ENCODE measurements around the gene OR2V2. TPM values are rescaled to one million over a fixed set of nuclear protein-coding genes. Genes with fewer than 3 reads are reported as not detected.

OR2V2 gene
- total RNA-seq, 1 experiment from 2014 or later = not detected

- H3K4me2 ChIP-seq (ENCODE audit: insufficient read depth, insufficient read length, low read length) = peak overlapping the region; percentile 65
- H3K36me3 Mint-ChIP-seq (ENCODE audit: insufficient read depth in 1 of 3, low read depth in 3 of 3) = no peaks in the 10 kb centered on the region; a peak in 1 of 7 replicates
- H3K79me2 ChIP-seq (ENCODE audit: insufficient read depth, low read length) = no peaks in the 10 kb centered on the region
- H3K9me3 Mint-ChIP-seq = peaks cover 2 to 5% of the 10 kb centered on the region in 2 experiments; a peak in 2 of 5 replicates
- no peak overlapping the region for H2BK20ac ChIP-seq (ENCODE audit: low read depth, low read length, poor library complexity, severe bottlenecking)
- no peak overlapping the region for H3K4ac ChIP-seq (ENCODE audit: low read depth, low read length)
- peak overlapping the region; percentile 82 for H2AFZ ChIP-seq (ENCODE audit: low read length)
- H3K27me3 ChIP-seq (ENCODE audit: insufficient read depth, low read length) = peaks cover 10% of the 10 kb centered on the region
- TF ChIP-seq CTCF (conservative IDR thresholded peaks at IDR 0.05) = 0 out of 3 replicates have a peak, but pooled peaks have one; percentile 10
- no peak overlapping the region for H2BK5ac ChIP-seq (ENCODE audit: insufficient read length, low read length)
- H3K23ac ChIP-seq (ENCODE audit: insufficient read length, low read depth, low read length) = no peak overlapping the region
- H2AK5ac ChIP-seq (ENCODE audit: insufficient read length, low read length) = no peak overlapping the region
- peak overlapping the region; percentile 76 to 93 for H3K4me3 Mint-ChIP-seq
- DNase-seq = peak; percentile 93
- H3K18ac ChIP-seq (ENCODE audit: insufficient read length, low read depth, low read length) = no peak overlapping the region
- no peak overlapping the region for H2BK15ac ChIP-seq (ENCODE audit: low read depth, low read length)
- H3K27me3 Mint-ChIP-seq (ENCODE audit: low read depth) = peaks cover 58% of the 10 kb centered on the region
- no peak overlapping the region for H3K56ac ChIP-seq (ENCODE audit: insufficient read length, low read depth, low read length)
- H3K27ac ChIP-seq (ENCODE audit: insufficient read length, low read depth, low read length) = no peak overlapping the region
- no peak overlapping the region for H4K91ac ChIP-seq (ENCODE audit: insufficient read length, low read depth, low read length)
- H3K4me1 ChIP-seq (ENCODE audit: insufficient read depth, low read length) = no peaks in the 10 kb centered on the region
- H4K20me1 ChIP-seq (ENCODE audit: control insufficient read depth, insufficient read depth, insufficient read length) = no peaks in the 10 kb centered on the region
- peaks cover 21 to 28% of the 10 kb centered on the region in 2 experiments for H3K4me1 Mint-ChIP-seq
- no peak overlapping the region for H2BK12ac ChIP-seq (ENCODE audit: insufficient read length, low read depth, low read length)
- no peak overlapping the region for H4K8ac ChIP-seq (replicated peaks; ENCODE audit: insufficient read length, low read depth, low read length)
- H3K14ac ChIP-seq (ENCODE audit: insufficient read depth, low read length) = no peak overlapping the region
- H3T11ph ChIP-seq (ENCODE audit: low read length) = no peak overlapping the region
- H3K23me2 ChIP-seq (ENCODE audit: insufficient read length, low read depth, low read length, poor library complexity, severe bottlenecking) = peaks cover 11% of the 10 kb centered on the region
- no peaks in the 10 kb centered on the region for H3K9me3 ChIP-seq (ENCODE audit: control insufficient read depth, low read depth, low read length)
- H3K27ac Mint-ChIP-seq = peak overlapping the region; percentile 17 to 79 (median 73); a peak in 5 of 7 replicates
- no peak overlapping the region for H4K5ac ChIP-seq (ENCODE audit: insufficient read length, low read depth, low read length)
- peak overlapping the region; percentile 10 for H3K9ac ChIP-seq (ENCODE audit: extremely low read depth, insufficient read length, low read length)
- WGBS (ENCODE audit: extremely low coverage, insufficient read length, low lambda C conversion rate) = no CpG with 5 or more reads among the region's 50 CpGs
- no peak overlapping the region for H2BK120ac ChIP-seq (ENCODE audit: low read depth, low read length, poor library complexity, severe bottlenecking)
- no peaks in the 10 kb centered on the region for H3K79me1 ChIP-seq (ENCODE audit: insufficient read depth, low read depth, low read length, poor library complexity, severe bottlenecking)
These were observed 26.3 kb downstream of the OR2V2 start for GRCh38 chr5:181173420-181174342.

Measured in H9 (cell line).